Measurements from ENCODE around the gene CDH11. TPM values are rescaled to one million over a fixed set of nuclear protein-coding genes. Genes with fewer than 3 reads are reported as not detected.

Gene CDH11
- total and polyA plus RNA-seq, 5 experiments from 2014 or later, result not detected

- peaks cover 0 to 1% (median 0%) of the 10 kb centered on the region in 5 donors for H3K27me3 Mint-ChIP-seq
- no peak overlapping the region for H3K27ac Mint-ChIP-seq
- POLR2A ChIA-PET, result no interaction called here
- no peaks in the 10 kb centered on the region for H3K36me3 Mint-ChIP-seq
- H3K9me3 Mint-ChIP-seq, result peaks cover 5 to 33% (median 12%) of the 10 kb centered on the region in 9 donors
- no peak for DNase-seq
- no peak for ATAC-seq
- no peaks in the 10 kb centered on the region for H3K4me1 Mint-ChIP-seq
- H3K4me3 Mint-ChIP-seq, result no peak overlapping the region
These were observed 144.5 kb downstream of the CDH11 start for GRCh38 chr16:64977206-64977920.

- Mint-ChIP-seq H3K27me3 (peaks cover 0 to 1% (median 0%) of the 10 kb centered on the region in 5 donors), H3K27ac (no peak overlapping the region), H3K9me3 (peaks cover 5 to 33% (median 12%) of the 10 kb centered on the region in 9 donors), H3K4me3 (no peak overlapping the region), H3K36me3 (no peaks in the 10 kb centered on the region), H3K4me1 (no peaks in the 10 kb centered on the region)
- DNase-seq, result no peak
- no peak for ATAC-seq
- POLR2A ChIA-PET, result no interaction called here
These were observed 146.0 kb downstream of the CDH11 start for GRCh38 chr16:64975821-64976220.

GRCh38 chr16:64974381-64974780 lies 147.5 kb downstream of the CDH11 start:
- H3K27me3 Mint-ChIP-seq, result no peaks in the 10 kb centered on the region
- H3K36me3 Mint-ChIP-seq, result no peaks in the 10 kb centered on the region
- H3K9me3 Mint-ChIP-seq, result peaks cover 0 to 21% (median 9%) of the 10 kb centered on the region in 9 donors
- POLR2A ChIA-PET, result no interaction called here
- no peak for DNase-seq
- no peaks in the 10 kb centered on the region for H3K4me1 Mint-ChIP-seq
- ATAC-seq, result no peak
- no peak overlapping the region for H3K4me3 Mint-ChIP-seq
- no peak overlapping the region for H3K27ac Mint-ChIP-seq

- no peaks in the 10 kb centered on the region for H3K36me3 Mint-ChIP-seq
- no peak for ATAC-seq
- no peaks in the 10 kb centered on the region for H3K27me3 Mint-ChIP-seq
- DNase-seq, result no peak
- H3K4me3 Mint-ChIP-seq, result no peak overlapping the region
- POLR2A ChIA-PET, result no interaction called here
- H3K9me3 Mint-ChIP-seq, result peaks cover 0 to 18% (median 3%) of the 10 kb centered on the region in 9 donors
- H3K27ac Mint-ChIP-seq, result no peak overlapping the region
- H3K4me1 Mint-ChIP-seq, result no peaks in the 10 kb centered on the region
These were observed 148.7 kb downstream of the CDH11 start for GRCh38 chr16:64973171-64973570.

GRCh38 chr16:64971171-64971570 lies 150.7 kb downstream of the CDH11 start:
- Mint-ChIP-seq H3K4me3 (no peak overlapping the region), H3K4me1 (no peaks in the 10 kb centered on the region), H3K27ac (no peak overlapping the region), H3K27me3 (no peaks in the 10 kb centered on the region), H3K9me3 (peaks cover 0 to 15% (median 3%) of the 10 kb centered on the region in 9 donors), H3K36me3 (no peaks in the 10 kb centered on the region)
- POLR2A ChIA-PET, result no interaction called here
- ATAC-seq (no peak), DNase-seq (no peak)

- Mint-ChIP-seq H3K27me3 (no peaks in the 10 kb centered on the region), H3K9me3 (peaks cover 0 to 3% (median 0%) of the 10 kb centered on the region in 9 donors), H3K36me3 (peaks cover 0 to 4% (median 0%) of the 10 kb centered on the region in 3 donors), H3K27ac (no peak overlapping the region), H3K4me3 (no peak overlapping the region), H3K4me1 (no peaks in the 10 kb centered on the region)
- no peak for ATAC-seq
- DNase-seq, result no peak
- POLR2A ChIA-PET, result no interaction called here
These were observed 152.6 kb downstream of the CDH11 start for GRCh38 chr16:64969221-64969620.

- Mint-ChIP-seq H3K36me3 (peaks cover 0 to 4% (median 0%) of the 10 kb centered on the region in 3 donors), H3K9me3 (peaks cover 0 to 3% (median 0%) of the 10 kb centered on the region in 9 donors), H3K4me3 (no peak overlapping the region), H3K27me3 (no peaks in the 10 kb centered on the region), H3K27ac (no peak overlapping the region), H3K4me1 (no peaks in the 10 kb centered on the region)
- POLR2A ChIA-PET, result no interaction called here
- no peak for DNase-seq
- ATAC-seq, result no peak
These were observed 153.3 kb downstream of the CDH11 start for GRCh38 chr16:64968539-64968938.

GRCh38 chr16:64964126-64964540 lies 157.7 kb downstream of the CDH11 start:
- H3K27ac Mint-ChIP-seq, result no peak overlapping the region
- H3K9me3 Mint-ChIP-seq, result peaks cover 2 to 24% (median 9%) of the 10 kb centered on the region in 9 donors
- no peak for DNase-seq
- no peaks in the 10 kb centered on the region for H3K4me1 Mint-ChIP-seq
- H3K27me3 Mint-ChIP-seq, result no peaks in the 10 kb centered on the region
- H3K36me3 Mint-ChIP-seq, result peaks cover 0 to 4% (median 0%) of the 10 kb centered on the region in 3 donors
- H3K4me3 Mint-ChIP-seq, result no peak overlapping the region
- POLR2A ChIA-PET, result no interaction called here
- no peak for ATAC-seq

GRCh38 chr16:64962786-64963185 lies 159.1 kb downstream of the CDH11 start:
- Mint-ChIP-seq H3K4me3 (no peak overlapping the region), H3K27me3 (no peaks in the 10 kb centered on the region), H3K27ac (no peak overlapping the region), H3K9me3 (peaks cover 2 to 30% (median 10%) of the 10 kb centered on the region in 9 donors), H3K36me3 (peaks cover 0 to 4% (median 0%) of the 10 kb centered on the region in 3 donors), H3K4me1 (no peaks in the 10 kb centered on the region)
- POLR2A ChIA-PET, result no interaction called here
- no peak for DNase-seq
- no peak for ATAC-seq

- Mint-ChIP-seq H3K9me3 (peaks cover 2 to 21% (median 6%) of the 10 kb centered on the region in 9 donors), H3K36me3 (no peaks in the 10 kb centered on the region), H3K27ac (no peak overlapping the region), H3K27me3 (no peaks in the 10 kb centered on the region), H3K4me3 (no peak overlapping the region), H3K4me1 (no peaks in the 10 kb centered on the region)
- POLR2A ChIA-PET, result no interaction called here
- no peak for ATAC-seq
- no peak for DNase-seq
These were observed 164.6 kb downstream of the CDH11 start for GRCh38 chr16:64957246-64957645.

GRCh38 chr16:64952177-64952576 lies 169.7 kb downstream of the CDH11 start:
- no peaks in the 10 kb centered on the region for H3K4me1 Mint-ChIP-seq
- POLR2A ChIA-PET, result no interaction called here
- no peak overlapping the region for H3K4me3 Mint-ChIP-seq
- ATAC-seq (no peak), DNase-seq (no peak)
- H3K27ac Mint-ChIP-seq, result no peak overlapping the region
- H3K27me3 Mint-ChIP-seq, result no peaks in the 10 kb centered on the region
- H3K9me3 Mint-ChIP-seq, result peaks cover 3 to 33% (median 12%) of the 10 kb centered on the region in 9 donors
- H3K36me3 Mint-ChIP-seq, result peaks cover 0 to 8% (median 0%) of the 10 kb centered on the region in 3 donors

- ATAC-seq, result no peak
- no peaks in the 10 kb centered on the region for H3K27me3 Mint-ChIP-seq
- no peaks in the 10 kb centered on the region for H3K4me1 Mint-ChIP-seq
- H3K36me3 Mint-ChIP-seq, result peaks cover 0 to 8% (median 0%) of the 10 kb centered on the region in 3 donors
- H3K27ac Mint-ChIP-seq, result no peak overlapping the region
- peaks cover 3 to 33% (median 12%) of the 10 kb centered on the region in 9 donors for H3K9me3 Mint-ChIP-seq
- POLR2A ChIA-PET, result no interaction called here
- DNase-seq, result no peak
- H3K4me3 Mint-ChIP-seq, result no peak overlapping the region
These were observed 170.7 kb downstream of the CDH11 start for GRCh38 chr16:64951193-64951592.

GRCh38 chr16:64950731-64951130 lies 171.1 kb downstream of the CDH11 start:
- Mint-ChIP-seq H3K36me3 (peaks cover 0 to 8% (median 0%) of the 10 kb centered on the region in 3 donors), H3K27me3 (no peaks in the 10 kb centered on the region), H3K4me3 (no peak overlapping the region), H3K9me3 (peaks cover 3 to 33% (median 15%) of the 10 kb centered on the region in 9 donors), H3K4me1 (no peaks in the 10 kb centered on the region), H3K27ac (no peak overlapping the region)
- no peak for ATAC-seq
- DNase-seq, result no peak
- POLR2A ChIA-PET, result no interaction called here

GRCh38 chr16:64950262-64950661 lies 171.6 kb downstream of the CDH11 start:
- H3K4me1 Mint-ChIP-seq, result no peaks in the 10 kb centered on the region
- ATAC-seq, result no peak
- POLR2A ChIA-PET, result no interaction called here
- no peak for DNase-seq
- no peaks in the 10 kb centered on the region for H3K27me3 Mint-ChIP-seq
- peaks cover 0 to 8% (median 0%) of the 10 kb centered on the region in 3 donors for H3K36me3 Mint-ChIP-seq
- peaks cover 3 to 33% (median 15%) of the 10 kb centered on the region in 9 donors for H3K9me3 Mint-ChIP-seq
- no peak overlapping the region for H3K4me3 Mint-ChIP-seq
- H3K27ac Mint-ChIP-seq, result no peak overlapping the region

All from naive thymus-derived CD8-positive, alpha-beta T cell (primary cell).